ENCODE results near the gene EMILIN3.

Gene EMILIN3

GRCh38 chr20:41366546-41367392 lies at the start of gene EMILIN3:
EMILIN3 (minus strand) TSS chr20:41366818; CDS start chr20:41366634, 184 bp downstream.
- peak; percentile 81 for DNase-seq (ENCODE audit: low spot score)

GRCh38 chr20:41415191-41415590 lies 48.6 kb upstream of the EMILIN3 start:
- no peak for DNase-seq (ENCODE audit: low spot score)

GRCh38 chr20:41413169-41413568 lies 46.6 kb upstream of the EMILIN3 start:
- no peak for DNase-seq (ENCODE audit: low spot score)

- DNase-seq (ENCODE audit: low spot score), result no peak
These were observed 45.9 kb upstream of the EMILIN3 start for GRCh38 chr20:41412324-41413120.

- no peak for DNase-seq (ENCODE audit: low spot score)
These were observed 44.8 kb upstream of the EMILIN3 start for GRCh38 chr20:41411391-41411847.

- no peak for DNase-seq (ENCODE audit: low spot score)
These were observed 42.4 kb upstream of the EMILIN3 start for GRCh38 chr20:41408986-41409385.

- no peak for DNase-seq (ENCODE audit: low spot score)
These were observed 41.7 kb upstream of the EMILIN3 start for GRCh38 chr20:41408156-41408794.

- DNase-seq (ENCODE audit: low spot score), result no peak
These were observed 41.0 kb upstream of the EMILIN3 start for GRCh38 chr20:41407607-41408006.

- DNase-seq (ENCODE audit: low spot score), result no peak
These were observed 40.4 kb upstream of the EMILIN3 start for GRCh38 chr20:41406896-41407444.

- DNase-seq (ENCODE audit: low spot score), result no peak
These were observed 39.7 kb upstream of the EMILIN3 start for GRCh38 chr20:41406353-41406752.

GRCh38 chr20:41405436-41405835 lies 38.8 kb upstream of the EMILIN3 start:
- no peak for DNase-seq (ENCODE audit: low spot score)

- DNase-seq (ENCODE audit: low spot score), result no peak
These were observed 37.0 kb upstream of the EMILIN3 start for GRCh38 chr20:41403604-41404003.

- DNase-seq (ENCODE audit: low spot score), result no peak
These were observed 31.8 kb upstream of the EMILIN3 start for GRCh38 chr20:41398408-41398807.

GRCh38 chr20:41395667-41396664 lies 29.3 kb upstream of the EMILIN3 start:
- no peak for DNase-seq (ENCODE audit: low spot score)

GRCh38 chr20:41394931-41395666 lies 28.5 kb upstream of the EMILIN3 start:
- DNase-seq (ENCODE audit: low spot score), result no peak

GRCh38 chr20:41394081-41394480 lies 27.5 kb upstream of the EMILIN3 start:
- DNase-seq (ENCODE audit: low spot score), result no peak

- DNase-seq (ENCODE audit: low spot score), result no peak
These were observed 27.1 kb upstream of the EMILIN3 start for GRCh38 chr20:41393705-41394066.

GRCh38 chr20:41392871-41393704 lies 26.5 kb upstream of the EMILIN3 start:
- DNase-seq (ENCODE audit: low spot score), result peak; percentile 73

GRCh38 chr20:41392295-41392694 lies 25.7 kb upstream of the EMILIN3 start:
- no peak for DNase-seq (ENCODE audit: low spot score)

Data from ecto neural progenitor cell (in vitro differentiated cells).